Measurements from ENCODE around the gene DNAJC11.
"Not testable (repeated sequence)": the region's sequence is repeated elsewhere in the genome, so short reads cannot be mapped to it uniquely, and the experiment has no call there.

Gene DNAJC11

GRCh38 chr1:6695868-6696267 lies 5.7 kb downstream of the DNAJC11 start:
- no peak for DNase-seq

GRCh38 chr1:6694121-6694713 lies 7.4 kb downstream of the DNAJC11 start:
- no peak for DNase-seq

GRCh38 chr1:6692956-6693355 lies 8.7 kb downstream of the DNAJC11 start:
- DNase-seq, result no peak

- DNase-seq, result no peak
These were observed 10.1 kb downstream of the DNAJC11 start for GRCh38 chr1:6691507-6691906.

GRCh38 chr1:6690186-6690585 lies 11.4 kb downstream of the DNAJC11 start:
- DNase-seq, result no peak

- no peak for DNase-seq
These were observed 12.9 kb downstream of the DNAJC11 start for GRCh38 chr1:6688757-6689156.

GRCh38 chr1:6688001-6688400 lies 13.6 kb downstream of the DNAJC11 start:
- DNase-seq, result no peak

GRCh38 chr1:6686294-6686693 lies 15.3 kb downstream of the DNAJC11 start:
- no peak for DNase-seq

GRCh38 chr1:6685381-6685780 lies 16.2 kb downstream of the DNAJC11 start:
- no peak for DNase-seq

- DNase-seq, result no peak
These were observed 18.2 kb downstream of the DNAJC11 start for GRCh38 chr1:6683434-6683833.

GRCh38 chr1:6675941-6676340 lies 25.7 kb downstream of the DNAJC11 start:
- no peak for DNase-seq

GRCh38 chr1:6674771-6675170 lies 26.8 kb downstream of the DNAJC11 start:
- no peak for DNase-seq

GRCh38 chr1:6673816-6674398 lies 27.7 kb downstream of the DNAJC11 start:
- DNase-seq, result no peak

- no peak for DNase-seq
These were observed 29.1 kb downstream of the DNAJC11 start for GRCh38 chr1:6672558-6672957.

- DNase-seq, result no peak
These were observed 33.1 kb downstream of the DNAJC11 start for GRCh38 chr1:6668503-6668902.

GRCh38 chr1:6667139-6667538 lies 34.5 kb downstream of the DNAJC11 start:
- no peak for DNase-seq

GRCh38 chr1:6666696-6667095 lies 34.9 kb downstream of the DNAJC11 start:
- DNase-seq, result no peak

GRCh38 chr1:6662468-6662867 lies 39.1 kb downstream of the DNAJC11 start:
- not testable (repeated sequence) for DNase-seq

- DNase-seq, result no peak
These were observed 41.1 kb downstream of the DNAJC11 start for GRCh38 chr1:6660415-6661049.

- no peak for DNase-seq
These were observed 43.1 kb downstream of the DNAJC11 start for GRCh38 chr1:6658359-6659060.

GRCh38 chr1:6657138-6657537 lies 44.5 kb downstream of the DNAJC11 start:
- DNase-seq, result no peak

GRCh38 chr1:6653436-6654290 lies 48.0 kb downstream of the DNAJC11 start:
- no peak for DNase-seq

- no peak for DNase-seq
These were observed 48.6 kb downstream of the DNAJC11 start for GRCh38 chr1:6652986-6653385.

All from effector CD8-positive, alpha-beta T cell (primary cell).